ENCODE measurements around the gene TCEAL4.

The TCEAL4 gene

GRCh38 chrX:103631145-103631544, 45.8 kb downstream of the TCEAL4 start:
- in situ Hi-C loops (cut with MboI; ENCODE audit: low pct_unique_long_range_greater_than_20kb, low sequenced_read_pairs): no loop called here
- no peak for DNase-seq

GRCh38 chrX:103635436-103635835, 50.1 kb downstream of the TCEAL4 start:
- DNase-seq: no peak
- in situ Hi-C loops (cut with MboI; ENCODE audit: low pct_unique_long_range_greater_than_20kb, low sequenced_read_pairs): no loop called here
